IPS DF 19.7 (cell line): ENCODE data around the gene KRT79.

Experiments
- DNase-seq: peaks from one replicate; pipeline ENCODE4 v3.0.0-alpha.2; 2013; ENCODE audit warnings: low read depth, low spot score

KRT79 gene

GRCh38 chr12:52772188-52772587 is 61.9 kb downstream of the KRT79 start:
- no peak for DNase-seq

GRCh38 chr12:52771505-52771904 is 62.6 kb downstream of the KRT79 start:
- no peak for DNase-seq
